Upper lobe of left lung (tissue), 4 donors: Measurements from ENCODE around the gene DGKB.

Experiments
- POLR2A ChIP-seq, 4 donors: fragments of 450-650 bp; IDR thresholded peaks; one replicate each; pipeline ENCODE4 v1.5.1; 2016 to 2017; ENCODE audit warnings: antibody characterized with exemption in 4 of 4, mild to moderate bottlenecking in 2 of 4
- POLR2AphosphoS5 ChIP-seq, 2 donors: sonication (generic); formaldehyde crosslinking; IDR thresholded peaks; one replicate each; pipeline ENCODE4 v1.5.1; 2017; ENCODE audit warnings: antibody characterized with exemption in 2 of 2
- TF ChIP-seq, protein P1 (sequence below), 6 experiments: fragments of 450-650 bp in 4 of 6; fragments of 200-600 bp in 2 of 6; sonication (generic) in 2 of 6; IDR thresholded peaks; one replicate each; pipeline ENCODE4 v1.5.1; 2016 to 2019; ENCODE audit warnings: antibody characterized with exemption in 6 of 6

DNA sequence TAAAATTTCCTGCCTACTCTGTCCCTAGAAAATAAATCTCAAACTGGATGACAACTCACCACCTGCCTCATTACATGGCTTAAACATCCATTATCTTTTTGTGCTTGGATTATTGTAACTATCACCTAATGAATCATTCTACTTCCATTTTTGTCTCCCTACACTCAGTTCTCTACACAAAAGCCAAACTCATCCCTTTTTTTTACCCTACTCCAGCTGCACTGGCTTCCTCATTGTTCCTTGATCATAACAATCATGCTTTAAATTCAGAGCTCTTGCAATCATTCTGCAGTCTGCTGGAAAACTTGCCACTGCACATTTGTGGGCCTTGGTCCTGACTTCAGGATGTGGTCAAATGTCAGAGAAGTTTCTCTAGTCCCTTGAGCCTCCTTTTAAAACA, 280.0 kb downstream of the DGKB start:
- TF ChIP-seq POLR2A (IDR thresholded peaks at IDR 0.05) (no peak), POLR2AphosphoS5 (IDR thresholded peaks at IDR 0.05) (no peak)
- TF ChIP-seq, protein P1, sequence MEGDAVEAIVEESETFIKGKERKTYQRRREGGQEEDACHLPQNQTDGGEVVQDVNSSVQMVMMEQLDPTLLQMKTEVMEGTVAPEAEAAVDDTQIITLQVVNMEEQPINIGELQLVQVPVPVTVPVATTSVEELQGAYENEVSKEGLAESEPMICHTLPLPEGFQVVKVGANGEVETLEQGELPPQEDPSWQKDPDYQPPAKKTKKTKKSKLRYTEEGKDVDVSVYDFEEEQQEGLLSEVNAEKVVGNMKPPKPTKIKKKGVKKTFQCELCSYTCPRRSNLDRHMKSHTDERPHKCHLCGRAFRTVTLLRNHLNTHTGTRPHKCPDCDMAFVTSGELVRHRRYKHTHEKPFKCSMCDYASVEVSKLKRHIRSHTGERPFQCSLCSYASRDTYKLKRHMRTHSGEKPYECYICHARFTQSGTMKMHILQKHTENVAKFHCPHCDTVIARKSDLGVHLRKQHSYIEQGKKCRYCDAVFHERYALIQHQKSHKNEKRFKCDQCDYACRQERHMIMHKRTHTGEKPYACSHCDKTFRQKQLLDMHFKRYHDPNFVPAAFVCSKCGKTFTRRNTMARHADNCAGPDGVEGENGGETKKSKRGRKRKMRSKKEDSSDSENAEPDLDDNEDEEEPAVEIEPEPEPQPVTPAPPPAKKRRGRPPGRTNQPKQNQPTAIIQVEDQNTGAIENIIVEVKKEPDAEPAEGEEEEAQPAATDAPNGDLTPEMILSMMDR (IDR thresholded peaks at IDR 0.05) = no peak
